K562 (cell line): ENCODE results near the gene DPEP3. TPM values are rescaled to one million over a fixed set of nuclear protein-coding genes. Genes with fewer than 3 reads are reported as not detected.

ENCODE experiments used
- AFF4 ChIP-seq: sonication (generic); formaldehyde crosslinking; IDR thresholded peaks from 2 replicates; pipeline ENCODE4 v1.8.0; 2023; ENCODE audit warnings: mild to moderate bottlenecking, missing genetic modification reagents
- CBX1 ChIP-seq: sonication (generic); IDR thresholded peaks from 2 replicates; pipeline ENCODE4 v1.6.1; 2016; ENCODE audit warnings: antibody characterized with exemption, low read depth, mild to moderate bottlenecking
- CHD7 ChIP-seq: fragments of 200-600 bp; sonication (generic); IDR thresholded peaks from one replicate; pipeline ENCODE4 v1.6.1; 2012; ENCODE audit warnings: mild to moderate bottlenecking, low read depth, low read length, inconsistent platforms
- E2F4 ChIP-seq: sonication (generic); formaldehyde crosslinking; IDR thresholded peaks from 2 replicates; pipeline ENCODE4 v1.8.0; 2022; ENCODE audit warnings: mild to moderate bottlenecking, low read depth, missing genetic modification reagents
- HDAC2 ChIP-seq: fragments of 450-650 bp; IDR thresholded peaks from 2 replicates; pipeline ENCODE4 v1.6.1; 2016; ENCODE audit warnings: mild to moderate bottlenecking
- KAT7 ChIP-seq: sonication (generic); formaldehyde crosslinking; IDR thresholded peaks from 2 replicates; pipeline ENCODE4 v1.8.0; 2022; ENCODE audit warnings: missing genetic modification reagents, mild to moderate bottlenecking, borderline replicate concordance
- NBN ChIP-seq: fragments of 450-650 bp; IDR thresholded peaks from 2 replicates; pipeline ENCODE4 v1.6.1; 2016; ENCODE audit warnings: low read depth, mild to moderate bottlenecking
- SRSF7 ChIP-seq: fragments of 200-400 bp; formaldehyde crosslinking; optimal IDR thresholded peaks from 2 replicates; pipeline ENCODE3; 2017; ENCODE audit warnings: mild to moderate bottlenecking, low read depth, low read length
- ZNF707 ChIP-seq: fragments of 250-450 bp; sonication (Bioruptor Pico); conservative IDR thresholded peaks from 2 replicates; pipeline ENCODE4 v1.8.0; 2022; ENCODE audit warnings: inconsistent platforms, mild to moderate bottlenecking, moderate library complexity
- polyA plus RNA-seq, 8 experiments: library from polyadenylated mRNA; depleted of rRNA in 4 of 8; stranded (reverse) in 5 of 8; unstranded in 3 of 8; fragments of >200 nt; fragmentation: Nextera tagmentation in 2 of 8; fragmentation: Illumina TruSeq in 1 of 8; extraction: Ambion mirVana in 2 of 8; extraction: Trizol in 1 of 8; gene quantifications; 2 replicates each; pipeline versions ENCODE4 v1.2.1 to v1.2.3, GENCODE V29; 2011 to 2014; ENCODE audit warnings: inconsistent platforms in 1 of 8, missing spikeins in 1 of 8
- total RNA-seq, 7 experiments: library from RNA; depleted of rRNA in 6 of 7; stranded (reverse); fragments of >200 nt in 6 of 7; fragmentation: Illumina TruSeq in 2 of 7; extraction: Trizol in 2 of 7; gene quantifications; 2 replicates each; pipeline versions ENCODE4 v1.2.1 to v1.2.3, GENCODE V29; 2011 to 2021; ENCODE audit warnings: low replicate concordance in 1 of 7

DPEP3 gene
- total and polyA plus RNA-seq, 9 of the 15 experiments (the other 6 are each of a cell fraction or from before 2014, with no cell fraction given) = not detected

- TF ChIP-seq AFF4 (CRISPR knock-in tag) = no peak; the same call in 1 of the 2 replicates
- peak; percentile 99 for TF ChIP-seq NBN
- peak; percentile 52; the same call in 1 of the 2 replicates for TF ChIP-seq E2F4 (CRISPR knock-in tag)
- peak; percentile 89; the same call in 1 of the 2 replicates for TF ChIP-seq HDAC2
- no peak for TF ChIP-seq ZNF707 (CRISPR knock-in tag)
- TF ChIP-seq KAT7 = peak; percentile 88
- no peak for TF ChIP-seq SRSF7
- TF ChIP-seq CHD7 = peak; percentile 29
- no peak; the same call in 1 of the 2 replicates for TF ChIP-seq CBX1
These were observed 42.6 kb upstream of the DPEP3 start, which contains the start of the genes DDX28 and DUS2 (continued) for GRCh38 chr16:68022728-68023537.
